ACHN (cell line): ENCODE measurements around the gene ELK4.
"Not testable (repeated sequence)": the region's sequence is repeated elsewhere in the genome, so short reads cannot be mapped to it uniquely, and the experiment has no call there.

Experiments used
- DNase-seq: peaks from one replicate; pipeline ENCODE4 v3.0.0-alpha.2; 2015
- in situ Hi-C: cut with HindIII; loops from 2 replicates; pipeline ENCODE4 v1.10.0; 2017; ENCODE audit warnings: low sequenced_read_pairs, low pct_ligation_motif_present, low pct_unique_long_range_greater_than_20kb

Gene ELK4

GRCh38 chr1:205636138-205636530, 4.3 kb upstream of the ELK4 start:
- DNase-seq, in situ Hi-C loops: not testable (repeated sequence)

GRCh38 chr1:205633421-205633976, 1.7 kb upstream of the ELK4 start:
- in situ Hi-C loops, result no loop called here

GRCh38 chr1:205632669-205633169, 908 bp upstream of the ELK4 start:
- in situ Hi-C loops, result no loop called here
- DNase-seq, result peak; percentile 16

More at GRCh38 chr1:205633421-205633976, 1.7 kb upstream of the ELK4 start:
- DNase-seq, result no peak

GRCh38 chr1:205631010-205631767, 622 bp downstream of the ELK4 start:
- in situ Hi-C loops, result no loop called here
- peak; percentile 86 for DNase-seq

DNA sequence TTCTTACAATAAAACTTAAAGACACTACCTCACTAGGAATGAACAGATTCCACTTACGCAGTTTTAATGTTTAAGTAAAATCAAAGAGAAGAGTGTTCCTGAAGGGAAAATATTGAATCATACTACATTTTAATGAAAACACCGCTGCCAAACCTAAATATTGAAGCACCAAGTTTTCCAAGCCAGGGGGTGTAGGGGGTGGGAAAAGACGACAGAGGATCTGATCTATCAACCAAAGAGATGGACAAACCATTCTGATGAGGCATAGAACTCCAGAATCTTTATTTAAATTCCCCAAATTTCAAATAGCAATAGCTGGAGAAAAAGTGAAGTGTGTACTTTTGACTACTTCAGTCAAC, 1.2 kb downstream of the ELK4 start:
- in situ Hi-C loops, result no loop called here

GRCh38 chr1:205630241-205630640, 1.6 kb downstream of the ELK4 start:
- no peak for DNase-seq
- in situ Hi-C loops, result no loop called here

More for the DNA sequence above, 1.2 kb downstream of the ELK4 start:
- no peak for DNase-seq

GRCh38 chr1:205629751-205630150, 2.1 kb downstream of the ELK4 start:
- in situ Hi-C loops, result no loop called here
- no peak for DNase-seq

DNA sequence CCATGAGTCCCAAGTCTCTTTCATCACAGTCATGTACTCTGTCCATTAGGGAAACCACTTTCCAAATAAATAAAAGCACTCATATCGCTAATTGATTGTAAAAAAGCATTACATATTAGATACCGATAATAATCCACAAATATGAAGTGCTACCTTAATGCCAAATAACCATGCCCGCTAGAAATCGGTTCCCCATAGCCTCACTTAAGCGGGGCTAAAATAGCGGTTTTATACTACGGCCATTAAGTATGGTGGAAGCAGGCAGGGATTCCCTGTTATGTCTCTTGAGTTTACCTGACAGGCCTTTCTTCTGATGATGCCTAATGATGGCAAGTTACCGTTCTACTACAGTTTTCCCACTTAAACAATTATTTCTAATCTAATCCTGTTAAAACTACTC, 3.9 kb downstream of the ELK4 start:
- in situ Hi-C loops, result no loop called here
- DNase-seq, result no peak

GRCh38 chr1:205626216-205626615, 5.6 kb downstream of the ELK4 start:
- no peak for DNase-seq
- in situ Hi-C loops, result no loop called here

- in situ Hi-C loops, result no loop called here
- no peak for DNase-seq
These were observed 8.2 kb downstream of the ELK4 start for GRCh38 chr1:205623646-205624045.

GRCh38 chr1:205620269-205620668, 11.5 kb downstream of the ELK4 start:
- in situ Hi-C loops, result no loop called here

DNA sequence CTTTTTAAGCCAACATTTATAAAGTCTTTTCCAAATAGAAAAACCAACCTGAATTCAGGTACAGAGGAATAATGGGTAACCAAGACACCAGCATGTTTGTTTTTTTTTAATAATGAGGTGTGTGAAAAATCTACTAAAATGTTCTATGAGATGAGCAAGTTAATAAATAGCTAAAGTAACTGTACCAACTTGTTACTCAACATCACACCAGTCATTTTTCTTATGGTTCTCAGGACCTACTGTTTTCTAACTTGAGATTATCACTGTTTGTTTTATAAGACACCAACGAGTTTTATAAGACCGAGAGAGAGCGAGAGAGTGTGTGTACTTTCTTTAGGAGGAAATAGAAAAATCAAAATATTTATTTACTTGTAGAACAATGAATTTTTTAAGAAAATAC, 12.4 kb downstream of the ELK4 start:
- no peak for DNase-seq
- in situ Hi-C loops, result no loop called here

More at GRCh38 chr1:205620269-205620668, 11.5 kb downstream of the ELK4 start:
- no peak for DNase-seq

GRCh38 chr1:205616563-205617293, 15.1 kb downstream of the ELK4 start:
- no peak for DNase-seq
- in situ Hi-C loops, result no loop called here

DNA sequence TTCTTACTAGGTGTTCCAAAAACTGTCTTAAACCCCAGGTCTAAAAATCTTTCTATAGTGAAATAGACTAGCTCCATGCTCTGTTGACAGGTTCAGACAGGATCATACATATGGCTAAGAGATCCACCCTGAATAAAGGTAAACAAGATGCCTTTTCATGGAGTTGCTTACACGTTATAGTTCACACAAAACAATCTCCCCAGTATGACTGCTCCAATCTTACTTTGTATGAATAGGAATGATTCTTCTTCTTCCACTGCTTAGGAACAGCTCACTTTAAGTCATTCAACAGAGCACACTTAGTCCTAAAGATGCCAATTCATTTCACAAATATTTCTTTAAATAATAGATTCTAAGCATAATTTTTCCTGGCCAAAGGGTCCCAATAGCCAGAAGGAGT, 16.0 kb downstream of the ELK4 start:
- no peak for DNase-seq
- in situ Hi-C loops, result no loop called here

GRCh38 chr1:205613854-205614412, 17.9 kb downstream of the ELK4 start:
- no peak for DNase-seq

GRCh38 chr1:205612556-205612955, 19.3 kb downstream of the ELK4 start:
- no peak for DNase-seq
- in situ Hi-C loops, result no loop called here

More at GRCh38 chr1:205613854-205614412, 17.9 kb downstream of the ELK4 start:
- in situ Hi-C loops, result no loop called here

DNA sequence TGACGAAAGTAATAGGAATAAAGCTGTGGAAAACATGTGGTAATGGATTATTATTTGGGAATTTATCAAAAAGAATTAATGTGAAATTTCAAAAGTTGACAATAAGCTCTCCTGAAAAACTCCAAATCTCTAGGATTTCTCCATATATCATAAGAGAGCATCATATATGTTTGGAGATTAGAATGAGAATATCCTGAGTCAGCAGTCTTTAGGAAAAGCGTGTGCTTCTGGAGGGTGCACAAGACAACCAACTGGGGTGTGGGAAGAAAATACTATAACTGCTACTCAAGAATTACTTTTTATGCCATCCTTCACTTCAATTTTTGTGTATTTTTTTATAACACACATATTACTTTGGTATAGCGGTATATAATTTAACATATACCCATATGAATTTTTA, 19.7 kb downstream of the ELK4 start:
- no peak for DNase-seq
- in situ Hi-C loops, result no loop called here

DNA sequence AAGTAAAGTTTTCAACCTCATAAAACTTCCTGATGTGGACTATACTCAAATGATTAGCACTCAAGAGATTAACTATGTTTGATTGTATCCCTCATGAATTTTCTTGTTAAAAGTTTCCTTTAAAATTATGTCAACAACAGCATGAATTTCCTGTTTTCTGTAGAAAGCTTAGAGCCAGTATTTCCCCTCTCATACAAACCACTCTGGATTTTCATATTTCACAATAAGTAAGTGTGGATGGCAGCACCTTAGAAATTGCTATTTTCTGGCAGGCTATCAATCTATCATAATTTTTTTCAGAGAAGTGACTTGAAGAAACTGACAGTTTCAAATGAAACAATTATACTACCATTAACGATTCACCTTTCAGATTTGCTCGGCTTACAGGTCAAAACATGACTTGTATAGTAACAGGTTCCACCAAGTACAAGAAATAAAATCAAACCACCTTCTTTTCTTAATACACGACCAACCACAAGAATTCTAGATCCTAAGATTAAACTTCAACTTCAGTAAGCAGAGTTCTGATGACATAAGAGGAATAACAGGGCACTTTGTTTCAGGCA, 20.8 kb downstream of the ELK4 start:
- in situ Hi-C loops, result no loop called here
- DNase-seq, result peak; percentile 24

GRCh38 chr1:205610036-205610435, 21.8 kb downstream of the ELK4 start:
- DNase-seq, result peak; percentile 62
- in situ Hi-C loops, result no loop called here
